ENCODE data around the gene FBXO22. TPM values are rescaled to one million over a fixed set of nuclear protein-coding genes. Genes with fewer than 3 reads are reported as not detected.

The FBXO22 gene
- total RNA-seq, 1 experiment from 2014 or later: 51.4 TPM

DNA sequence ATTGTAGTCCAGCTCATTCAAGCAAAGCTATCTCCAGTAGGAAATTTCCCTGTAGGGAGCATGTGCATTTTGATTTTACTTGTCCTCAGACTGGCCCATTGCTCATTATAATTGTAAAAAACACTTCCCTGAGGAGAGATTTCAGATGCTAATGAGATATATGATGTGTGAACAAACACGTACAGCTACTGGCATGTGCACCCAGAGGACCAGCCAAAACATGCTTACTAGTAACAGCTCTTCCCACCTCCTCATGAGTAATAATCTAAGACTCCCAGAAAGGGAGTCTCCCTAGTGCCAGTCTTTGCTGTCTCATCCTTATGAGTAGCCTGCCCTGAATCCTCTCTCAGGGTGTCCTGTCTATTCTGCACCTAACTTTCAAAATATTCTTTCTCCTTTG lies 43.4 kb downstream of the FBXO22 start:
- Histone ChIP-seq H2AFZ (ENCODE audit: low read length) (no peak overlapping the region), H3K4me2 (ENCODE audit: low read length) (no peak overlapping the region), H4K20me1 (ENCODE audit: low read length) (no peaks in the 10 kb centered on the region), H3K9me2 (replicated peaks; ENCODE audit: low read length) (no peaks in the 10 kb centered on the region), H3K9ac (ENCODE audit: low read length) (no peak overlapping the region), H3F3A (ENCODE audit: low read length, unreplicated experiment) (no peaks in the 10 kb centered on the region), H3K79me2 (ENCODE audit: low read length) (no peaks in the 10 kb centered on the region), H3K27me3 (ENCODE audit: low read length) (no peaks in the 10 kb centered on the region), H3K27ac (ENCODE audit: low read length) (no peak overlapping the region), H3K4me1 (ENCODE audit: insufficient read depth, low read length) (no peaks in the 10 kb centered on the region), H3K9me3 (ENCODE audit: low read length) (no peaks in the 10 kb centered on the region), H3K36me3 (ENCODE audit: low read depth, low read length) (no peaks in the 10 kb centered on the region), H3K4me3 (ENCODE audit: low read length) (no peak overlapping the region)
- CTCF ChIA-PET: no interaction called here
- no peak for TF ChIP-seq EZH2 (IDR thresholded peaks at IDR 0.05; ENCODE audit: low read length, unreplicated experiment)
- TF ChIP-seq, protein P1, sequence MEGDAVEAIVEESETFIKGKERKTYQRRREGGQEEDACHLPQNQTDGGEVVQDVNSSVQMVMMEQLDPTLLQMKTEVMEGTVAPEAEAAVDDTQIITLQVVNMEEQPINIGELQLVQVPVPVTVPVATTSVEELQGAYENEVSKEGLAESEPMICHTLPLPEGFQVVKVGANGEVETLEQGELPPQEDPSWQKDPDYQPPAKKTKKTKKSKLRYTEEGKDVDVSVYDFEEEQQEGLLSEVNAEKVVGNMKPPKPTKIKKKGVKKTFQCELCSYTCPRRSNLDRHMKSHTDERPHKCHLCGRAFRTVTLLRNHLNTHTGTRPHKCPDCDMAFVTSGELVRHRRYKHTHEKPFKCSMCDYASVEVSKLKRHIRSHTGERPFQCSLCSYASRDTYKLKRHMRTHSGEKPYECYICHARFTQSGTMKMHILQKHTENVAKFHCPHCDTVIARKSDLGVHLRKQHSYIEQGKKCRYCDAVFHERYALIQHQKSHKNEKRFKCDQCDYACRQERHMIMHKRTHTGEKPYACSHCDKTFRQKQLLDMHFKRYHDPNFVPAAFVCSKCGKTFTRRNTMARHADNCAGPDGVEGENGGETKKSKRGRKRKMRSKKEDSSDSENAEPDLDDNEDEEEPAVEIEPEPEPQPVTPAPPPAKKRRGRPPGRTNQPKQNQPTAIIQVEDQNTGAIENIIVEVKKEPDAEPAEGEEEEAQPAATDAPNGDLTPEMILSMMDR (conservative IDR thresholded peaks at IDR 0.05; ENCODE audit: low read depth, low read length): no peak
- TF ChIP-seq EZH2phosphoT487 (IDR thresholded peaks at IDR 0.05; ENCODE audit: borderline replicate concordance, low read length): no peak
- intact Hi-C loops (cut with micrococcal nuclease): no loop called here
- POLR2A ChIA-PET (ENCODE audit: unreplicated experiment): no interaction called here
- ATAC-seq (no peak), DNase-seq (peak; percentile 25)
- BruUV-seq (replicated peaks): no TSS peak

DNA sequence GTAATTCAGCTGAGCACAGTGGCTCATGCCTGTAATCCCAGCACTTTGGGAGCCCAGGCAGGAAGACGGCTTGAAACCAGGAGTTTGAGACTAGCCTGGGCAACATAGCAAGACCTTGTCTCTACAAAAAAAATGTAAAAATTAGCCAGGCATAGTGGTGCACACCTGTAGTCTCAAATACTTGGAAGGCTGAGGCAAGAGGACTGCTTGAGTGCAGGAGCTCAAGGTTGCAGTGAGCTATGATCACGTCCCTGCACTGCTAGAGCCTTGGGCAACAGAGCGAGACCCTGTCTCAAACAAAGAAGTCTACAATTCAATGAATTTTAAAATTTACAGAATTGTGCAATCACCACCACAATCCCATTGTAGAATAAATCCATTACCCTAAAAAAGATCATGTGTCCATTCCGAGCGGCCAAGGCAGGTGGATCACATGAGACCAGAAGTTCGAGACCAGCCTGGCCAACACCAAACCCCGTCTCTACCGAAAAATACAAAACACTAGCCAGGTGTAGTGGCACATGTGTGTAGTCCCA lies 45.2 kb downstream of the FBXO22 start:
- Histone ChIP-seq H2AFZ (ENCODE audit: low read length) (no peak overlapping the region), H3K4me1 (ENCODE audit: insufficient read depth, low read length) (no peaks in the 10 kb centered on the region), H3K79me2 (ENCODE audit: low read length) (no peaks in the 10 kb centered on the region), H3K9ac (ENCODE audit: low read length) (no peak overlapping the region), H4K20me1 (ENCODE audit: low read length) (no peaks in the 10 kb centered on the region), H3K9me2 (replicated peaks; ENCODE audit: low read length) (no peaks in the 10 kb centered on the region), H3K27ac (ENCODE audit: low read length) (no peak overlapping the region), H3K9me3 (ENCODE audit: low read length) (no peaks in the 10 kb centered on the region), H3K27me3 (ENCODE audit: low read length) (no peaks in the 10 kb centered on the region), H3K36me3 (ENCODE audit: low read depth, low read length) (no peaks in the 10 kb centered on the region), H3K4me3 (ENCODE audit: low read length) (no peak overlapping the region), H3F3A (ENCODE audit: low read length, unreplicated experiment) (no peaks in the 10 kb centered on the region), H3K4me2 (ENCODE audit: low read length) (no peak overlapping the region)
- intact Hi-C loops (cut with micrococcal nuclease): no loop called here
- no peak for DNase-seq
- POLR2A ChIA-PET (ENCODE audit: unreplicated experiment): no interaction called here
- ATAC-seq: no peak
- CTCF ChIA-PET: no interaction called here
- no peak for TF ChIP-seq EZH2phosphoT487 (IDR thresholded peaks at IDR 0.05; ENCODE audit: borderline replicate concordance, low read length)
- no peak for TF ChIP-seq EZH2 (IDR thresholded peaks at IDR 0.05; ENCODE audit: low read length, unreplicated experiment)
- TF ChIP-seq, protein P1 (conservative IDR thresholded peaks at IDR 0.05; ENCODE audit: low read depth, low read length): no peak
- BruUV-seq (replicated peaks): no TSS peak

DNA sequence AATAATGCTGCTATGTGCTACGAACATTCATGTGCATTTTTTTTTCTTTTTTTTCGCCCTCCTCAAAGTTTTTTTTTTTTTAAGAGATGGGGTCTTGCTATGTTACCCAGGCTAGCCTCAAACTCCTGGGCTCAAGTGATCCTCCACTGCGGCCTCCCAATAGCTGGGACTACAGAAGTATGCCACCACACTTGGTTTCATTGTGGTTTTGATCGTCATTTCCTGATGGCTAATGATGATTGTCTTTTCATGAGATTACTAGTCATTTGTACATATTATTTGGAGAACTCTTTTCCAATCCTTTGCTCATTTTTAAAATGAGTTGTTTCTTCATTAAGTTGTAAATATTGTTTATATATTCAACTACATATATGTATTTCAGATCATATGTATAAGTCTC lies 48.8 kb downstream of the FBXO22 start:
- no TSS peak for BruUV-seq (replicated peaks)
- CTCF ChIA-PET: no interaction called here
- intact Hi-C loops (cut with micrococcal nuclease): no loop called here
- Histone ChIP-seq H2AFZ (ENCODE audit: low read length) (no peak overlapping the region), H3K79me2 (ENCODE audit: low read length) (no peaks in the 10 kb centered on the region), H3K27me3 (ENCODE audit: low read length) (no peaks in the 10 kb centered on the region), H3K4me3 (ENCODE audit: low read length) (no peak overlapping the region), H3K4me2 (ENCODE audit: low read length) (no peak overlapping the region), H3K27ac (ENCODE audit: low read length) (no peak overlapping the region), H3K9ac (ENCODE audit: low read length) (no peak overlapping the region), H3K4me1 (ENCODE audit: insufficient read depth, low read length) (no peaks in the 10 kb centered on the region), H4K20me1 (ENCODE audit: low read length) (no peaks in the 10 kb centered on the region), H3K9me3 (ENCODE audit: low read length) (no peaks in the 10 kb centered on the region), H3K36me3 (ENCODE audit: low read depth, low read length) (no peaks in the 10 kb centered on the region), H3F3A (ENCODE audit: low read length, unreplicated experiment) (no peaks in the 10 kb centered on the region), H3K9me2 (replicated peaks; ENCODE audit: low read length) (no peaks in the 10 kb centered on the region)
- no peak for DNase-seq
- TF ChIP-seq, protein P1 (conservative IDR thresholded peaks at IDR 0.05; ENCODE audit: low read depth, low read length): no peak
- no peak for TF ChIP-seq EZH2phosphoT487 (IDR thresholded peaks at IDR 0.05; ENCODE audit: borderline replicate concordance, low read length)
- TF ChIP-seq EZH2 (IDR thresholded peaks at IDR 0.05; ENCODE audit: low read length, unreplicated experiment): no peak
- no peak for ATAC-seq
- POLR2A ChIA-PET (ENCODE audit: unreplicated experiment): no interaction called here
